Raji (cell line): Measurements from ENCODE around the gene SFRP2.

Experiments
- POLR2A ChIP-seq: IDR thresholded peaks from 2 replicates; pipeline ENCODE4 v1.6.1; 2011; ENCODE audit warnings: low read depth, low read length, control low read depth; ENCODE audit not compliant: insufficient read depth

The SFRP2 gene

DNA sequence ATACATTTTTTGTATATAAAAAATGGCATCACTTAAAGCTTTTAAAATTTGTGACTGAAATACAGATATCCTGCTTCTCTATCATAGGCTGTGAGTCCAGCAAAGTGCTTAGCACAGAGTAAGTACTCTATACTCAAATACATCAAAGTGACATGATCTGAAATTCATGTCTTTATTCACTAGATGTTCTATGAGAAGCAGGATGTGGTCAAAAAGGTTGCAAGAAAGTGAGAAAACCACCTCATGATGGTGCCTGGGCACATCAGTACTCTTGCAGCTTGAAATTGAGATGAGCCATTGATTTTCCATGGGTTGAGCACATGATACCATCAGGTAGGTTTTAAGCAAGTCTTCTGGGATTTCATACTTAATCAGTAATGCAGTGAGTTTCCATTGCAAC lies 20.4 kb upstream of the SFRP2 start:
- TF ChIP-seq POLR2A, result no peak

DNA sequence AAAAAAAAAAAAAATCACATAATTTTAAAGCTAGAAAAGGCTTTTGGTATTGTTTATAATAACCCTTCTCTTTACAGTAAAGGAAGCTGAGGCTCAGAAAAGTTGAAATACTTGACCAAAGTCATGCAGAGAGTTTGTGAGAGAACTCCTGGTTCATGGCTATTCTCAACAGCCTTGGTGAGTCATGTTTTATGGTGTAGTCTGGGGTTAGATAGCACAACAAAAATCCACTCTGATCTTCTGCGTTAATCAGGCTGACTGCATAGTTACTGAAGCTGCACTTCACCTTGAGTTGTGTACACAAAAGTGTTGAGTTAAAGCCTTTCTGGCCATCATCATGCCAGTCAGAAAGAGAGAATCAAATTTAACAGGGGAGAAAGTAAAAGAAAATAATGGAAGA lies 19.3 kb upstream of the SFRP2 start:
- TF ChIP-seq POLR2A, result no peak

DNA sequence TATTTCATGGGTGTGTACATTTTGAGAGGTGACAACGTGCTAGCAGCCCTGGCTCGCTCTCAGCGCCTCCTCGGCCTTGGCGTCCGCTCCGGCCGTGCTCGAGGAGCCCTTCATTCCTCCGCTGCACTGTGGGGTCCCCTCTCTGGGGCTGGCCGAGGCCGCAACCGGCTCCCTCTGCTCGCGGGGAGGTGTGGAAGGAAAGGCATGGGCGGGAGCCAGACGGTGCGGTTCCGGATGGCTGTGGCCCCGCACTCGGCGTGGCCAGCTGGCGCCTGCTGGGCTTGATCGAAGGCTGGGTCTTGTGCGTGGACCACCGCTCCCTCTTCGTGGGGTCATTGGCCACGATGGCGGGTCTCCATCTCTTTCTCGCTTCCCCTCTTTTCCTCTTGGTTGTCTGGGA lies 17.2 kb upstream of the SFRP2 start:
- no peak for TF ChIP-seq POLR2A

DNA sequence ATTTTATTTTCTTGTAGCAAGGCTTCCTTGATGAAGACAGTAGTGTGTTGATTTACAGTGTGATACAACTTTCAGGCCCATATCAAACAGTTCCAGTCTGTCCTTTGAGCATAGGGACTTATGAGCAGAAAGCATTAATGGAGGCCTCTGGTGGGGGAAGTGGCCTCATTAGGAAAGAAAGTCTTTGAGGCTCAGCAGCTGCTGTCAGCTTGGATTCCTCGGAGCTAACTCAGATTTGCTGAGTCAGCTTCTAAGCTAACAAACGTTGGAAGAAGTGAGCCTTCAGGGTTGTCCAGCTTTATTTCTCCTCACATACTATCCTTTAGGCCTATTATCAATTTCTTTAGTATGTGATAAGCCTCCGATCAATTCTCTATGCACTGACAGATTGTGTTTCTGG lies 15.8 kb upstream of the SFRP2 start:
- TF ChIP-seq POLR2A, result no peak

DNA sequence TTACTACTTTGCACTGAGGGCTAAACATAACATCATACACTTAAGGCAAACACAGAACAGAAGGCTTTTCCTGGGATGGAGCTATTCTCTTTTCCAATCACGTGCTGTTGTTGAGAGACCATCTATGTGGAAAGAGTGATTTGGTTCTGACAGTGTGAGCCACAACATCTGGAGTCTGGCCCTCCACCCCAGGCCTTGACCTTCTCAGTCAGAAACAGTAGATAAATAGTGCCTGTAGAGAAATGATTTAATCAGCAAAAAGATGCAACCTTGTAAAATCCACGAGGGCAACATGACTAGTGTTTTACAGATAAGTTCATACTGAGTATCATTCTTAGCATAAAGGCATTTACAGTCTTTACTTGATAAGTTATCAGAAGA lies 10.8 kb upstream of the SFRP2 start:
- no peak for TF ChIP-seq POLR2A

DNA sequence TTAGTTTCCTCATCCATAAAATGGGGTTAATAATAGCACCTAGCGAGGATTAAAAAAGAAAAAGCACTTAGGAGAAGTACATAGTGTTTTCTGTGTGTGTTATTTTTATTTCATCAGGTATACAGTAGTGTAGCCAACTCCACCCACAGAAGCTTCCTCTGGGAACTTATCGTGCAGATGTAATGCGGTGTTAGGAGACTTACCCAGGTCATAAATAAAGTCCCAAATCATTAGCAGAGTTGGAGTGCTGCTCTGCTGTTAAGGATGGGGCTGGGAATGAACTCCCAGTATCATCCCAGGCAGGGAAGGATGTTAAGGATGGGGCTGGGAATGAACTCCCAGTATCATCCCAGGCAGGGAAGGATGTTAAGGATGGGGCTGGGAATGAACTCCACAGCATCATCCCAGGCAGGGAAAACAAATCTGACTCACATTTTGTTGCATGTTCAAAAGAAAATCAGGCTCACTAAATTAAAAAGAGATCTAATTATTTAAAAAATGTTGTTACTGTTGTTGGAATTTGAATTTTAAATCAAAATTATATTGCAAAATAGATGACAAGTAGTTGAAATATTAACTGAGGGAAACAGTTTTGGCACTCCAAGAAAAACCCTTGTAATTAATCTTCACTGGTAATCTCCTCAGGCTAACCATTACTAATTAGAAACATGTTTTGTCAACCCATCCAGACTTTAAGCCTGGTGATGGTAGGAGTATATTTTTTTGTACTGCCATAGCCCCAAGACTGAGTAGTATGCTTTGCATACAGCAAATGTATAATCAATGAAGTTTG lies 10.2 kb upstream of the SFRP2 start:
- TF ChIP-seq POLR2A, result no peak

DNA sequence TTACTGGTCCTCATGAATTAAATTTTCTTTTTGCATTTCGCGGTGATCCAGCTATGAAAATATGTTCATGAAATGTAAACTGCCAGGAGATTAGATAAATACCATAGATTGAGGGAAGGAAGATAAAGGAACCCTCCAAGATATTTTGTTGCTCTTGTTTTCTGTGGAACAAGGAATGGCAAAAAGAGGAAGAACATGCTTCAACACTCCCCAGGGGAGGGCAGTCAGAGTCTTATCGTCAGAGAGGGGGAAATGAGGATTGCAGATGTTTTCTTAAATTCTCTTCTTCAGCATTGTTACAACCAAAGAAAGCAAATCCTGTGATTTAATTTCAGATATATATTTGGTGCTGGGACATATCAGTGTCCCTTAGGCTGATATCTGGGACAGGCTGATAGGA lies 9.5 kb upstream of the SFRP2 start:
- no peak for TF ChIP-seq POLR2A

DNA sequence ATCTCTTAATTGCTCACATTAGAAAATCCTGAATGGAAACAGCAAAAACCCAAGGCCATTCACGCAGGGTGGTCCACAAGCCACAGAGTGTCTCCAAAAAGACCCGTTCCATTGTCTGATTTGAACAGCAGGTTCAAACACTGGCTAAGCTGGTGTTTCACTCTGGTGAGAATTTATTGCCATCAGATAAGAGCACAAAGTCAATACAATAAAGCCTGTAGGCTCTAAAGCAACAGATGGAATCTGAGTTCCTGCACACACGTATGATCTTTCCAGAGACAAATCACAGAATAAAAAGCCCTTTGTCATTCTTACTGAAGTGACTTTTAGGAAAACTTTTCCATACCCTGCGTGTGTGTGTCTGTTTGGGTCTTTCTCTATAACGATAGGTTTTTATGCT lies 5.1 kb upstream of the SFRP2 start:
- TF ChIP-seq POLR2A, result no peak

DNA sequence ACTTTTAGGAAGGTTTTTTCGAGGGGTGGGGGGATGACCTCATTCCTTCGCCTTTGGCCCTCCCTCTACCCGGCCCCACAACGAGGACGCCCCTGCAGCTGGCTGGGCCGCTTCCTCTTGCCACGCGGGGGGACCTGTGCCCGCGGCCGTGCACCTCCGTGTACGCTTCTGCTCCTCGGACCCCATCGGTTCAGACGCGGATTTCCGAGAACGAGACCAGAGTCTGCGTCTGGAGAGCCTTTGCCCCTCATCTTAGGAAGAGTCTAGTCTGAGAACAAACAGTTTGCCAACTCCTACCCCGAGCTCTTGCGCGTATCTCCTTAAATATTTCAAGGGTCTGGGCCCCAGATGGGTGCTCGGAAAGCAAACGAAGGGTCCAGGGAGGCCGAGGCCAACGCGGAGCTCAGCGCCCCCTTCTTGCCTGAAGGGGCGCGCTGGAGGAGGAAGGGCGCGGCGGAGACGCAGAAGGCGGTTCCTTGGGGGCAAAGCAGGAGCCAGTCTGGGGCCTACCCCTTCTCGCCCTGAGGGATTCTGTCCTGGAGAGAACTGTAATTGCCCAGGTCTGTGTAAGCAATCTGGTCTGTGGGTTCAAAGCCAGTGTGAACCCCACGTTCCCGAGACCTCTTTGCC lies 3.9 kb upstream of the SFRP2 start:
- no peak for TF ChIP-seq POLR2A

DNA sequence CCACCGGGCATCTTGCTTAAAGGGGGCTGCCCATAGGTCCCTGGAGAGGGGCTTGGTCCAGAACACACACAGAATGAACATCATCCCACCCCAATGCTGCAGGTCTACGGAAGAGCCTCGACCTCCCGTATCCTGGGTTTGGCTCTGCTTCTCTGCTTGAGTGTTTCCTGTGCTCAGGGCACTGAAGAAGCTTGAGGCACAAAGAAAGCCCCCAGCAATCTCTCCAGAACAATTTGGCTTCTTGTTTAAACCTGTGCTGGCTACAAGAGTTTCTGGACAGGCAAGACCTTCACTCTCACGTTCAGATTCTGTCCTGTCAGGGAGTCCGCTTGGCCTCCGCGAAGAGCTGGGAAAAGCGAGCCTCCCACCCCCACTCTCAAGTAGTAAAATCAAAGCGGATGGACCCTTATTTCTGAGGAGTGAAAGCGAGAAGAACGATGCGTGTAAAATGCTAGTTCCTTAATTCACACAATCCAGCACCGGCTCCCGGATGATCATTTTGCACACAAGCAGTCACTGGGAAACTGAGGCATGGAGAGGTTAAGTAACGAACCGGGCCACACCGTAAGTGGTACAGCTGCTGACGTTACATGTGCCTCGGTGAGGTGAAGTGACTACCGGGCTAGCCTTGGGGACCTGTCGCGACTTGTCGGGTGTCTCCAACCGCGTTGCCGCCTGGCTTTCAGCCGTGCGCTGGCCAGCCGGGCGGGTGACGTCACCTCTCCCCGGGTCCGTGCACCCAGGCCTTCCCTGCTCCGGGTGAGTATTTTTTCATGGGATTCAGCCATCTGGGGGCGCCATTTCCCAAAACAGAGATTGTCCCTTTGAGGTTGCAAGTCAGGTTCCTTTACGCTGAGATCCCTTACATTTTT lies 3.1 kb upstream of the SFRP2 start:
- TF ChIP-seq POLR2A, result no peak

DNA sequence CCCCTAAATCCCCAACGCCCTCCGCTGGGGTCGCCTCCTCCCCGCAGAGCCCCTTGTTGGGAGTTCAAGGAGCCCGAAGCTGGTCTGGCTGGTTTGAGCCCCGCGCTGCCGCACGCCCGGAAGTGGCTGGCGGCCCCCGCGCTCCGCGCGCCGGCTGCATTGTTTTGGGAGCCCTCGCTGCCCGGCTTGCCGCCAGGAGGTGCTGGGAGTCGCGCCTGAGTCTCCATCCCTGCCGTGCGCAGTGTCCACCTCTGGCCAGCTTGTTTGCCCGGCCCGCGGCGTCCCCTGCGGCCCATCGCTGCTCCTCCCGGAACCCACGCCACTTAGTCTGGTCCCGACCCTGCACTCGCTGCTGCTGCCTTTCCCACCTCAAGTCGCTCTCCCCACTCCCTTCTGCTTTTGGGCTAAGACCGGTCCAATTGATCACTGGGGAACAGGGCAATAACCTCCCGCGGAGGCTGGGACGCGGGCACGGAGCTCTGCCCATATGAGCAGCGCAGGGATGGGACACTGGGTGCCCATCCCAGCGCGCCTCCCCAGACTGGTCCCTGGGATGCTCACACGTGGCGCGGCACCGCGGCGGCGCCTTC lies 2.2 kb upstream of the SFRP2 start:
- no peak for TF ChIP-seq POLR2A

DNA sequence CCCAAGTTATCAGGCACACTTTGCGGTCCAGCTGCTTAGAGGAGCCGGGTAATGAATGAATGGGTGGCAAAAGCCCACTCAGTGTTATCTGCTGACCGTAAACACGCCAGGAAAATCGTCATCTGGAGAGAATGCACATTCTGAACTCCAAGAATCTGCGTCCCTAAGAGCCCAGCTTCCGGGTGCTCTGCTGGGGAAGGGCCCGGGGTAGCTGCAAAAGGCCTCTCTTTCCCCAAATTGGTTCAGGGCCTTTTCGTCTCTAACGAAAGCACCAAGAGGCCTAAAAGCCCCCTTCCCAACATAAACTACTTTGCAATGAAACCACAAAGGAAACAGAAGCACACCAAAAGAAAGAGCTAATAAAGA lies 1.6 kb upstream of the SFRP2 start:
- TF ChIP-seq POLR2A, result no peak

DNA sequence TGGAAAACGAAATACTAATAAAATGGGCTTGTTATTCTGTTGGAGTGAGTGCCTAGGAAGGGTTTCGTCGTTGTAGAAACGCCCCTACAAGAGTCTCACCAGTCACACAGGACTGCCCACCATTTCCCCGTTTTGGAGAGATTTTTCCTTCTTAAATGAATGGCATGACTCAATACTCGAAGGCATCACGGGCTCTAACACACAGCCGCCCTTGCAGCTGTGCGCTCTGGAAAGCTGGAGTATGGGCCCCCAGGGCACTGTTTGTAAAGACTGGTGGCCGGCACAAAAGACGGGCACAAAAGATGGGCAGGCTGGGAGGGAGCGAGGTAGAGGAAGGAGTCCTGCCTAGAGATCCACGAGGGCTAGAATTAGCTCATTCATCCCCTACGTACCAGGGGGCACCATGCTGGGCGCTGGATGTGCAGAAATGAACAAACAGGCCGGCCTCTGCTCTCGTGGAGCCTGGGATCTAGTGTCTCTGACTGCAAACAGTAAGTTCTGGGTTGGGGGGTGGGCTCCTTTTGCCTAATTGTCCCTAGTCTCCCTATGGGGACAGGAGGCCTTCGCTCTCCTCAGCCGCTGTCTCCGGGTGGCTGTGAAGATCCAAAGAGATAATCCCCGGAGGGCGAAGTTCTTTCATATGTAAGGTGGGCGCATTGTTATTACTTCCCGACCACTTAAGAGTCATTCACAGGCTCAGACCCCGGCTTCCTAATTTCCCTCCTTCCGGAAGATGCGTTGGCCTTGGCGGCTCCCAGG lies 1.0 kb upstream of the SFRP2 start:
- no peak for TF ChIP-seq POLR2A

DNA sequence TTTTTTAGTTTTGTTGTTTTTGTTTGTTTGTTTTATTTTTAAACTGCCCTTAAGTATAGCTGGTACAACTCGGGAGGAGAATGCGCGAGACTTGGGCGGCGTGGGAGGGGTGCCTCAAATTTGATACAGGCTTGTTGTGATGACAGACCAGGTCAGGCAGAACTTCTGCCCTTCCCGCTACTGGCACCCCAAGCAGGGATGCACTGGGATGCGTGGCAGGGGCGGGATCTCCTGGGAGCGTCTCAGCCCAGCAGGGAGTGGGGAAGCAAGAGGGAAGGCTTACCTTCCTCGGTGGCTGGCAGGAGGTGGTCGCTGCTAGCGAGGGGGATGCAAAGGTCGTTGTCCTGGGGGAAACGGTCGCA lies 851 bp downstream of the SFRP2 start:
- no peak for TF ChIP-seq POLR2A

DNA sequence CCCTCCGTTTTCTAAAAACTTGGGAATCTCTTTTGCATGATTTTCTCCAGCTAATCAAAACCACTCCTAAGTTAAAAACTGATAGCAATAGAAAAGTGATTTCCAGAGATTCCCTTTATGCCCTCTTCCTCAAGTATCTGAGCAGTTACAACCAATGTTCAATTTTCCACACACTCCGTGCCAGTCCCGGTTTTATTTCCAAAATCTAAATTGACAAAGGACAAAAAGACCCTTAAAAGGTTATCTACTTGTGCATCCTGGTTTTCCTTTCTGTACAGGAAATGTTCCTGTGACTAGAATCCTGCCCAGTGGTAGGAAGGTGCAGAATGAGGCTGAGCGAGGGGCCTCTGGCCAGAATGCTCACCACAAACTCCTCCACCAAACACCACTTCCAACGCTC lies 1.3 kb downstream of the SFRP2 start:
- no peak for TF ChIP-seq POLR2A
